SKM-1 (cell line): ENCODE data around the gene ZNF683.
"Not testable (repeated sequence)": the region's sequence is repeated elsewhere in the genome, so short reads cannot be mapped to it uniquely, and the experiment has no call there.

Experiments used
- DNase-seq: peaks from one replicate; lab custom pipeline; 2025; ENCODE audit not compliant: unreplicated experiment; lab: John Stamatoyannopoulos, UW

The ZNF683 gene

DNA sequence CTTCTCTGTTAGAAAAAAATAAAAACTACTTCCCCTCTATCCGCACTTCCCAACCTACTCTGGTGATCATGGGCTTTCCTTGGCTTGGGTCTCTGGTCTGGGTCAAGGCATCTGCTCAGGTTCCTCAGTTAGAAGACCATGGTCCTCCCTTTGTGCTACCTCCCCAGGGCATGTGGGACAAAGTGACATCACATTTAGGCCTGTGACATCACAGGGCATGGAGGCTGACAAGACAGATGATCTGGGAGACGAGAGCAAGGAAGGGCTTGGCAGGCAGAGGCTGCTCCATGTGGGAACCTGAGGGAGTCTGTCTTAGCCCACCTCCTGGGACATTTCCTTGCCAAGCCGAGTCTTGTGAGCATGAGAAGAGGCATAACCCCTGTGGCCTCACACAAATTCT, at the start of gene ZNF683:
Gene ZNF683 (minus strand): TSS at position 140 of the 400 bp plus-strand sequence. CDS start 4,179 bp downstream, outside the sequence.
- not testable (repeated sequence) for DNase-seq

DNA sequence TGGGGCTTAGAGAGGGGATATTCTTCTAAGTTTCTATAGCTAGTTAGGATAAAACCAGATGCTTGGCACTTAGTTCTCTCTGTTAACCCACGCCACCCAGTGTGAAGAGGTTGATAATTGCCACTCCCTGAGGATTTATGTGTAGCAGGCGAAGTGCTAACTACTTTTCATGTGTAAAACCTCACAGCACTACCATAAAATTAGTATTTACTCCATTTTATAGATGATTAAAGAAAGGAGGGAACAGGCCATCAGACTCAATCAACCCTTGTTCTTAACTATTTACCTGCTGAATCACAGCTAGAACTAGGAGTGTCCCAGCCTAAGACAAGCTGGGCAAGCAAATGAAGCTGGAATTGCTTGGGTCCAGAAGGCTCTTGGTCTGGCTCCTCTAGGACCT, 46.9 kb upstream of the ZNF683 start:
- DNase-seq, result no peak

DNA sequence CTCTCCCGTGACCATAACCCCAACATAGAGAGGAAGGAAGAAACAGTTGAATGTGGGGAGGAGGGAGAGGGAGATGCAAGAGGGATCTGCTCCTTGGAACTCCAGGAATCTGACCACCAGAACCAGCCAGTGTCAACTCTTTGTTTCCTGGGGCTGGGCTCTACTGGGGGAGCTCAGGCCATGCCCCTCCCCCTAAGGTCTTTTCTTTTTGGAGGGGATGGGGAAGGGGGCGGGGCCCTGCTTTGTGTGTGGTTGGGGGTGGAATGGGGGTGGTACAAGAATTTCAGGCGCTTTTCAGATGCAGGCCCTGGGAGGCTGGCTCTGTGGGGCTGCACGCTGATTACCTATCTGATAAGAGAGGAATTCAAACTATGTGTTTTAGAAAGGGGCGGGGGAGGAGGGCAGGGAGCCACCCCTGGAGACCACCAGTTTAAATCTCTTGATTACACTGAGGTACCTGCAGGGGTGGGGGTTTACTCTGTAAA, 46.4 kb upstream of the ZNF683 start:
- DNase-seq, result no peak

DNA sequence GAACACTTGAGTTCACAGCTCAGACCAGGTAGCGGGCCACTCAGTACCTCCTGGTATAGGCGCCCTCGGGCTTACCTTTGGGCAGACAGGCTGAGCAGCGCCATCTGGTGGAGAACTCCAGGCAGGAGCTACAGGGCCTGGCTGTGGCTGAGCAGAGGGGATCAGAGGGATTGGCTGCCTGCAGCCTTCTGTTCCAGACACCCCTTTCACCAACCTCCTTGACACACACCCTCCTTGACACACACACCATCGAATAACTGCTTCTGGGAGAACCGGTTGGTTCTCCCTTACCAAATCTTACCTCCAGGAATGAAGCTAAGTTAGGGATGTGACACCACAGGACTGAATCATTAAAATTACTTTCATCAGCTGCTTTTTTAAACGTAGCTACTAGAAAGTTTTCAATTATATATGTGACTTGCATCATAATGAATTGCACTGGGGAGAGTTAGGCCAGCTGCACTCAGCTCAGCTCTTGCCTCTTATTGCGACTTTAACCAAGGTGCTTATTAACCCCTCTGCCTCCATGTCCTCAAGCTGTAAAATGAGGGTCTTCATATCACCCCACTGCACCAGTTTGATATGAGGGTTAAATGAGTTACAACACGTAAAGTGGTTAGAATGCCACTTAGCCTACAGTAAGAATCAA, 44.7 kb upstream of the ZNF683 start:
- DNase-seq, result peak; percentile 23

DNA sequence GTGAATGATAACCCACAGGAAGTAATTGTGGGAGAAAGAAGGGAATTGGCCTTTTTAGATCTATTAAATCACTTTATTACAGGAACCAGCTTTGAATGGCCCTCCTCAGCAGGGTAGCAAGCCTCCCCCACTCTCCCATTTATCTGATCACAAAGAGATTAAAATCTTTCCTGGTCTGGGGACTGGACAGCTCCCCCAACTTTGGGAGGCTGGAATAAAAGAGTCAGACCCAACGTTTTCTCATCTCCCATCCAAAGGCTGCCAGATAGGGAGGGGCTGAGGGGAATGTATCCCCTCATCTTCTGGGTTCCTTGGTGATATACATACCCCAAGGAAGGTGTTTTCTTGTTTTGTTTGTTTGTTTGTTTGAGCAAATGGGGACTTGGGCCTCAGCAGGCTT, 40.5 kb upstream of the ZNF683 start:
- no peak for DNase-seq

DNA sequence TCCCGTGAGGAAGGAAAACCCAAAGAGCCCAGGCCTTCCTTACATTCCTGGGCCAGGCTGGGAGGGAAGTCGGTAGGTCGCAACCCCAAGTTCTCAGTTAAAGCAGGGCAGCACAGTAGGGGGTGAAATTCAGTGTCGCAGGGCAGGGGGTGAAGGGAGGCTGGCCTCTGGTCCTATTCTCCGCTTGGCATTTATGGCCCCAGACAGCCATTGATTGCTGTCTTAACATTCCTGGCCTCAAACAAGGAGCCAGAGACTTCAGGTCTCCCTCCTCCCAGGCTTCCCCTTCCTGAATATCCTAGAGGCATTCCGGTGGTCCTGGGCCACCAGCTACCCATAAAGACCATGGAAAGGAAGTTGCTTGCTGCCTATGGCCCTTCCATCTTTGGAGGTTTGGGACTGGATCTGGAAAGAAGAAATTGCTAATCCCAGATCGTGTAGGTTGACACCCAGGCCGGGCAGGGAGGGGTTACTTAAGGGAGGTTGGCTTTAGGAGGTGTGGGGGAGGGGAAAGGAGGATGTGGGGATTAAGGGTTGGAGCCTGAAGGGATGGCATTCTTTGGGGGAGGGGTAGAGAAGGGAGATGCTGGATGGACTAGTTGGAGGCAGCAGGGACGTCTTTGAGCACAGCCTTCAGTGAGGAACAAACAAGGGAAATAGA, 39.8 kb upstream of the ZNF683 start:
- DNase-seq, result no peak

DNA sequence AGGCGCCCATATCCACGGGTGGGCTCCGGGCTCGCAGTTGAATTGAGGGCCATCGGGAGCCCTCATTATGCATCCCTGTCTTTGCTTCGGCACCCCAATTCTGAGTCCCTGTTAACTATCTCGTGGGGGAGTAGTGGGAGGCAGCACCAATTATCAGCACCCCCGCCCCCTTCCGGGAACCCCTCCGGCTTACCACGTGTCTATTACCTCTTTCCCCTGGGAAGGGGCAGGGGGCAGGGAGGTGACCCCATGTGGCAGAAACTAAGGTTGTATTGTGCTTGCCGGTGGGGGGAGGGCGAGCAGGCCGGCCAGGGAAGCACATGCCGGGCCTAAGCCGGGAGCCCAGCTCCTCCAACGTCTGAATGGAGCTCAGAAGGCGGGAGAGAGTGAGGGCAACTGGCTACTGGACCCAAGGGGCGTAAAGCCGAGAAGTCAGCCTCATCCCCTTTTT, 39.1 kb upstream of the ZNF683 start:
- DNase-seq, result no peak

DNA sequence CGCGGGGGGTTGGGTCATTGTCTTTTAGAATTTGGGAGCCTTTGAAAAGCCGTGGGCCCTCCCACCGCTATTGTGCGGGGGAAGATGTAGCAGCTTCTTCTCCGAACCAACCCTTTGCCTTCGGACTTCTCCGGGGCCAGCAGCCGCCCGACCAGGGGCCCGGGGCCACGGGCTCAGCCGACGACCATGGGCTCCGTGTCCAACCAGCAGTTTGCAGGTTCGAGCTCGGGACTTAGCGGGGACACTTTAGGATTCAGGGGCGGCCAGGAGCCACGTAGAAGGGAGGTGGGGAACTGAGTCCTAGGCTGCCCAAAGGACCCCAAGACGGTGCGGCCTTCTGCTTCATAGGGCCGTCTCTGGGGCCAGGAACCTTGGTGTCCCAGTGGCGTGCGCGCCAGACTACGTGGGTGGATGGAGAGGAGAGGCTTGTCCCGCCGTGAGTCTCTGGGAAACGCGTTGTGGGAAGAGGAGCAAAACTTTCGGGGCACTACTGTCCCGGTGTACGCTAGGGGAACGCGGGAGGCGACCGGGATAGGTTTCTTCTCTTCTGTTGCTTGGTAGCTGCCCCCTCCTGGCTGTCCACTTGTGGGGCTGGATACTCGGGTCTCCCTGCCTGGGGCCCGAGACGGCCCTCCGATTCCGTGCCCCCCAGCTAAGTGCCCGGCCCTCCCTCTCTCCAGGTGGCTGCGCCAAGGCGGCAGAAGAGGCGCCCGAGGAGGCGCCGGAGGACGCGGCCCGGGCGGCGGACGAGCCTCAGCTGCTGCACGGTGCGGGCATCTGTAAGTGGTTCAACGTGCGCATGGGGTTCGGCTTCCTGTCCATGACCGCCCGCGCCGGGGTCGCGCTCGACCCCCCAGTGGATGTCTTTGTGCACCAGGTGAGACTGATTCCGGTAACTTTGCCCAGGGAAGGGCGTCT, 38.4 kb upstream of the ZNF683 start, which contains the start of gene LIN28A:
Gene LIN28A (plus strand): TSS at position 112 of the 918 bp plus-strand sequence. CDS start 75 bp downstream, at position 187.
- no peak for DNase-seq

DNA sequence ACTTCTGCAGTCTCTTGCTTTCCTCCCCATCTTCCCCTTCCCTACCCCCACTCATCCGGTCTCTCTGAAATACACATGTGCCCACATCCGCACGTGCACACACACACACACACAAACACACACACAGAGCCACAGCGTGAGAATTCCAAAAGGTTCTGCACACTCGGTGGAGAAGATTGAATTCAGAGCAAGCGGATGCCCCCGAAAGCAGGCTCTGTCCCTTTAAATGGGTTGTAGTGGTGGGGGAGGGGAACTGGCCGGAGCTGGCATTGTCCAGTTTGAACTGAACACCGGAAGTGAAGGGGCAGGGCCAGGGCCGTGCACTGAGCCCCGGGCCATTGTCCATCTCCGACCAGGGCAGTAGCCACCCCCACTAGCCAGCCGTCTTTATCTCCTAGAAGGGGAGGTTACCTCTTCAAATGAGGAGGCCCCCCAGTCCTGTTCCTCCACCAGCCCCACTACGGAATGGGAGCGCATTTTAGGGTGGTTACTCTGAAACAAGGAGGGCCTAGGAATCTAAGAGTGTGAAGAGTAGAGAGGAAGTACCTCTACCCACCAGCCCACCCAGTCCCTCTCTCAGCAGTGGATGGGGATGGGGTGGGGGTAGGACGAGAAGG, 36.7 kb upstream of the ZNF683 start:
- no peak for DNase-seq

DNA sequence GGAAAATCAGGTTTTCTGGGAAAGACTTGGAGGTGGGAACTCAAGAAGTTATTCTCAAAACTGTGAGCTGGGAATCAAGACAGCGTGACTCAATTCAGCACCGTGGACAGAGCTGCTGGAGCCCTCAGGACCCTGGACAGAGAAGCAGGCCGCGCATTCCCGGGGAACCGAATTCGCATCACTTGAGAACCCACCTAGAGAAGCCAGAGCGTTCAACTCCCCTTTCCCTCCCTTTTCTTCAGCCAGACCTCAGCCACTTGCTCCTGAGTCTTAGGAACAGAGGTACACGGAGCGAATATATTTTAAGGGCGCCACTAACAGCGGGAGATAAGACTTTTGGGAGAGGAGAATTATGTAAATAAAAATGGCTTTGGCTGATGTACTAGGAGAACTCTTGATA, 36.1 kb upstream of the ZNF683 start:
- DNase-seq, result no peak

DNA sequence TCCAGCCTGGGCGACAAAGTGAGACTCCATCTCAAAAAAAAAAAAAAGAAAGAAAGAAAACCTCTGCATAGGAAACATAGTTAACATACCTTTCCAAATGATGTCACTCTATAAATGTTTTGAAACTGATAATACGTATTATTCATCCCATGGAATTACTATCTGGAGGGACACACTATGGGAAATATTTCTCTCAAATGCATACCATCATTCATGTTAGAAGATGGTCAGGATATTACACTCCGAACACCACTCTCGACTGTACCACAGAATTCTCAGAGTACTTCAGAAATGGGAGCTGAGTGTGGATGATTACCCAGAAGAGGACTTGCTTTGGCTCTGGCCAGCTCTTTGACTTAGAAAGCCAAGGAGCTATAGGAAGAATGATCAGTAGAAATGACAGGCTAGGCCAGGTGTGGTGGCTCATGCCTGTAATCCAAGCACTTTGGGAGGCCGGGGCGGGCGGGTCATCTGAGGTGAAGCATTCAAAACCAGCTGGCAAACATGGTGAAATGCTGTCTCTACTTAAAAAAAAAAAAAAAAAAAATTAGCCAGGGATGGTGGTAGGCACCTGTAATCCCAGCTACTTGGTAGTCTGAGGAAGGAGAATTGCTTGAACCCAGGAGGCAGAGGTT, 32.8 kb upstream of the ZNF683 start:
- DNase-seq, result no peak

DNA sequence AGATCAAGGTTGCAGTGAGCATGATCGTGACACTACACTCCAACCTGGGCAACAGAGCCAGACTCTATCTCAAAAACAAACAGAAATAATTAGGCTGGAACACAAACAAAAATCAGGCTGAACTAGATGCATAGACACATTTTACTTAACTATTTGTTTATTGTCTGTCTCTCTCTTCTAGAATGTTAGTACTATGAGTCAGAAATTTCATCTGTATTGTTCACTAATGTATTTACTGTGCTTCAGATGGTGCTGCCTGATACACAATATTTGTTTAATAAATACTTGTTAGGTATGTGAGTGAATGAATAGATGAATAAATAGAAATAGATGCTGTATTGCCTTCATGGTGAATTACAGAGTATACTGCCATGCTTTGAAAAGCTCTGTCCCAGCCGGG, 32.1 kb upstream of the ZNF683 start:
- DNase-seq, result no peak

DNA sequence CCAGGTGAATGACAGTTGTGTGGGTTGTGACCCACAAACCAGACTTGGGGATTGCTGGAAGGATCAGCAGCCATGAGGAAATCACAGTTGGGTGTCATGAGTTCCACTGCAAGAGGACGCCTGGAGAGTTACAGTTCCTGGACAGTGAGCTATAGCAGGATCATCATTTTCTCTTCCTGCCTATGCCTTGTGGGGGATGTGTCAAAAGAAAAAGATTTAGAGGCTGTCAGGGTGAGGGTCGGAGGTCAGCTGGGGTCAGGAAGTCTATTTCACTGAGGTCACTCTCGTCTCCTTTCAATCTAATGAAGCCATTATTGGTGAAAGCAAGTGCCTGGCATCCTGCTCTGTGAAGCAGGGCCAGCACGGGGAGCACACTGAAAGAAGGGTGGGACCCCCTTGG, 31.1 kb upstream of the ZNF683 start:
- no peak for DNase-seq

DNA sequence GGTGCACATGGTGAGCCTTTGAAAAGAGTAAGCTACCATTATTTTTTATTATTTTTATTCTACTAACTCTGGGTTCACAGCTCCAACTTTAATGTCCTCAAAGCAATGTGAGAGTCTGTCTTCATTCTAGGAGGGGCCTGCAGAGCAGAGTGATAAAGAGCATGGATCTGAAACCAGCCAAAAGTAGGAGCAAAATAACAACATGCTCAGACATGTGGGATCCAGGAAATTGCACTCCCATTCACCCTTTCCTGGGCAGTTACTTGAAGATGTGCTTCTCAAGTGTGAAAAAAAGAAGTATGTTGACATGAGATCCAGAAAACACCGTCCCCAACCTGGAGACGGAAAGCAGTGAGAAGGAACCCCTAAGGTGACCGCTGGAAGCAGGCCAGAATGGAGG, 29.3 kb upstream of the ZNF683 start:
- DNase-seq, result no peak

DNA sequence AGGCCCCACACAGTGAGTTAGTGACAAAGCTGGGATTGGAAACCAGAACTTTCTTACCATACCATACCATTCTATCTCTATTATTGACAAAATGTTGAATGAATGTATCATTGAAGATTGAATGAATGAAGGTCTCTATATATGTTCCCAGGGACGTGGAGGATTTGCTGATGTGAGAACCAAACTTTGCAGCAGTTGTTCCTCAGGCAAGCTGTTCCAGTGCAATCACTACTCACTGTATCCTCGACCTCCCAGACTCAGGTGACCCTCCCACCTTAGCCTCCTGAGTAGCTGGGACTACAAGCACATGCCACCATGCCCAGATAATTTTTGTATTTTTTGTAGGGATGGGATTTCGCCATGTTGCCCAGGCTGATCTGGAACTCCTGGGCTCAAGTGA, 26.5 kb upstream of the ZNF683 start:
- DNase-seq, result no peak

DNA sequence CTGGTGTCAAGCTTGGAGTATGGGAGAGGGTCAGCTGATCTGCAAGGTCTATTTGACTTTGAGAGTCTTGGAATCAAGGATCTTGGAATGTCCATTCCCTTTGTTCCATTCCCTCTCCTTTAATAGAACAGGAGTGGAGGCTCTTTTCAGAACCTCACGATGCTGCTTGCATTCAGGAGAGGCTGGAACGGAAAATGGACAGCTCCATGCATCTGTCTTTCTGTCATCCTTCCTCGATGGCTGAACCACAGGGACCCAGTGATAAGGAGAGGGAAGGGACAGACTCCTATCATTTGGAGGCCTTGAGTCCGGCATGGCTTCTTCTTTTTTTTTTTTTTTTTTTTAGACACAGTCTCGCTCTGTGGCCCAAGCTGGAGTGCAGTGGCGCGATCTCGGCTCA, 23.2 kb upstream of the ZNF683 start:
- DNase-seq, result no peak

DNA sequence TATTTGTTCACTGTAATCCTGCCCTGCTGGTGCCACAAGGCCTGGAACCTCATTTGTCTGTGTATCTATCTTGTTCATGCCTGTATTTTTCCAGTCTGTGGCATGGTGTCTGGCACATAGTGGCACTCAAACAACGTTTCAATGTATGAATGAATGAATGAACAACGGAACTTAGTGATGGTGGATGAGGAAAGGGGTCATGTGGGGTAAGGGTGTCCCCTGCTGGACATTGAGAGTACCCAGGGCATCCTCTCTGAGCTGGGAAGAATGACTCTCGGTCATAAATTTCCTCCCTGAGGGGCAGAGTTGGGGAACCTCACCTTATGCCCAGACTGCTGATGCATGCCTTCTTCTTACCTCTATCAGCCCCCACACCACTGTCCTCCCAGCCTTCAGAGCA, 18.9 kb upstream of the ZNF683 start:
- DNase-seq, result peak; percentile 32

DNA sequence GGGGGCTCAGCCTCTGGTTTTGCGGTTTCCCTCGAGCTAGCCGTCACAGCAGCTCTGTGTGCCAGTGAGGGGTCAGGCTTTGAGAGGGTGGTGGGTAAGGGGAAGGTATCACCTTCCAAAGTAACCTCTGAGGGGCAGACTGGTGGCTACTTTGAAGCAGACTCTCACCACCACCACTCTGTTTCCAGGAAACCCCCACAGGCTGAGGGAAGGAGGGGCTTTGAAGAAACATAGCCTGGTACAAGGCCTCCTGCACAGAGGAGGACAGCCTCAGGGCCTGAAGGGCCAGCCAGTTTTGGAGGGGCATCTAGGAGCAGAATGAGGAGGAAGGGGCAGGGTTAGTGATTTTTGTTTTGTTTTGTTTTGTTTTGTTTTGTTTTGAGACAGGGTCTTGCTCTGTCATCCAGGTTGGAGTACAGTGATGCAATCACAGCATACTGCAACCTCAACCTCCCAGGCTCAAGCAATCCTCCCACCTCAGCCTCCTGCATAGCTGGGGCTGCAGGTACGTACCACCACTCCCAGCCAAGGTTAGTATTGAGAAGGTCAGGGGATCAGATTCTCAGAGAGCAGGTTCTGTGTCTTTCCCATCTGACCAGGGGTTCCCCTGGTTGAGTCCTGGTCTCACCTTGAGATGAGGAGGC, 17.2 kb upstream of the ZNF683 start:
- no peak for DNase-seq

DNA sequence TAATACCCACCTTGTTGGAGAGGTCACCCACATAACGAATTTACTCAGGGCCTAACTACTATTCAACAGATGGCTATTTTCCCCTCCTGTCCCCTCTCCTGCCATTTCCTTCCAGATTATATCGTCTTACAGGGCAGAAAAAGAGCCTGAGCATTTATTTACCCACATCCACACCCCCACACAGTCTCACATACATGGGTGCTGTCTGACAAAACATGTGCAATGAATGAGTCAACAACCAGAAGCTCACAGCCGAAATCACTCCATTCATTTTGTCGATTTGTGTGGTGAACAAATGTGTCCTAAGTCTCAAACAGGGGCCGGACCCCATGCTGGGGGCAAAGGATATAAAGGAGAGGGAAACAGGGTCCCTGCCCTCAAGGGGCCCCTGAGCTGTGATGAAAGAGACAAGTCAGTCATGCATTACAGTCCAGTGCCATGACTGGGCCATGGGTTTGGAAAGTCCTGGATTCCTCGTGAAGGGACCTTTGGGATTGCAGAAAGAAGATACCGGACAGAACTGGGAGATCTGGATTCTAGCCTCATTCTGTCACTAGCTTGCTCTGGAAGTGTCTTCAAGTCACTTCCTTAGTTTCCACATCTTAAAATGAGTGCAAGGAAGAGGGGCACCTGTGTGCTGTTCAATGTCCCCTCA, 16.4 kb upstream of the ZNF683 start:
- no peak for DNase-seq

DNA sequence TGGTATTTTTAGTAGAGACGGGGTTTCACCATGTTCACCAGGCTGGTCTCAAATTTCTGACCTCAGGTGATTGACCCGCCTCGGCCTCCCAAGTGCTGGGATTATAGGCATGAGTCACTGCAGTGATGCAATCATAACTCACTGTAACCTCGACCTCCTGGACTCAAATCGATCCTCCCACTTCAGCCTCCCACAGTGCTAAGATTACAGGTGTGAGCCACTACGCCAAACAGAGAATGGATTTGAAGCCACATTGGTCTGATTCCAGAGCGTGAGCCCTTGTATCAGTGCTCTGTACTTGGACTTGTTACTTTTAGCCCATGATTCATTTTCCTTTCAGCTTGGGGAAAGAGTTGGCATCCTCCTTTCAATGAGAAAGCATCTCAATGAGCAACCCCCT, 14.9 kb upstream of the ZNF683 start:
- no peak for DNase-seq
